Loucy (cell line): ENCODE measurements around the gene FTSJ3.

Source experiments
- EZH2phosphoT487 ChIP-seq: fragments of 200-600 bp; IDR thresholded peaks from 2 replicates; pipeline ENCODE4 v1.6.1; 2018; ENCODE audit warnings: antibody characterized with exemption, mild to moderate bottlenecking, moderate library complexity, borderline replicate concordance
- TF ChIP-seq, protein P1 (sequence below): fragments of 200-600 bp; sonication (generic); conservative IDR thresholded peaks from 2 replicates; pipeline ENCODE4 v1.5.1; 2014; ENCODE audit warnings: mild to moderate bottlenecking, antibody characterized with exemption, low read length

DNA sequence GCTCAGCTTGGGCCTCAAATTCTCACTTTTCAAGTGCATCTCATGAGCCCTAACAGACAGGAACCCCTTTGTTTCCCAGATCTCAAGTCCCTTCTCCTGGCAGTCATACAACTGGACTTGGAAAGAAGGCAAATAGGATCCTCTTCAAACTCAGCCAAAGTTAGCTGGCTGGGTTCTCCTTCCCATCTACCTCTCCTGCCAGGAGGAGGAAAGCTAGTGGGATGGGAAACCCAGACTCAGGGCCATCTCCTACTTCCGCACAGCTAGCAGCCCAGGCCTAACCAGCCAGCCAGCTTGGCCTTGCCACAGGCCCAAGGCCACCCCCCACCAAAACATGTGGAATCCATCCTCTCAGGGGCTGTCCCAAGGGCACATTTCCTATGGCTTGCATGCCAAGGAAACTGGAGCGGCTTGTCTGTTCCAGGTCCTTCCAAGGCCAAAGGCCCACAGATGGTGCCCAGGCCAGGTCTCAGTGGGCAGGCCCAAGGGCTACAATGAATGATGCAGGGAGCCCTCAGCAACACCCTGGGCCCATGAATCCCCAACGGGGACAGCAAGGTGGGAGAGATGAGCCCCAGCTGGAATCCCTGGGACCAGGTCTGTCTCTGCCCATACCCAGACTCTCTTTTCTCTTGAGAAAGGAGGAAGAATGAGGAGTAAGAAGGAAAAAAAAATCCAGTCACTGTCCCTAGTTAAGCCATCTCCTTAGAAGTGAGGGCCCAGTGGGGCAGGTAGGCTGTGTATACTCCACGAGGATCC is 13.3 kb upstream of the FTSJ3 start:
- TF ChIP-seq, protein P1, sequence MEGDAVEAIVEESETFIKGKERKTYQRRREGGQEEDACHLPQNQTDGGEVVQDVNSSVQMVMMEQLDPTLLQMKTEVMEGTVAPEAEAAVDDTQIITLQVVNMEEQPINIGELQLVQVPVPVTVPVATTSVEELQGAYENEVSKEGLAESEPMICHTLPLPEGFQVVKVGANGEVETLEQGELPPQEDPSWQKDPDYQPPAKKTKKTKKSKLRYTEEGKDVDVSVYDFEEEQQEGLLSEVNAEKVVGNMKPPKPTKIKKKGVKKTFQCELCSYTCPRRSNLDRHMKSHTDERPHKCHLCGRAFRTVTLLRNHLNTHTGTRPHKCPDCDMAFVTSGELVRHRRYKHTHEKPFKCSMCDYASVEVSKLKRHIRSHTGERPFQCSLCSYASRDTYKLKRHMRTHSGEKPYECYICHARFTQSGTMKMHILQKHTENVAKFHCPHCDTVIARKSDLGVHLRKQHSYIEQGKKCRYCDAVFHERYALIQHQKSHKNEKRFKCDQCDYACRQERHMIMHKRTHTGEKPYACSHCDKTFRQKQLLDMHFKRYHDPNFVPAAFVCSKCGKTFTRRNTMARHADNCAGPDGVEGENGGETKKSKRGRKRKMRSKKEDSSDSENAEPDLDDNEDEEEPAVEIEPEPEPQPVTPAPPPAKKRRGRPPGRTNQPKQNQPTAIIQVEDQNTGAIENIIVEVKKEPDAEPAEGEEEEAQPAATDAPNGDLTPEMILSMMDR: no peak
- TF ChIP-seq EZH2phosphoT487: no peak
